Skeletal muscle tissue (tissue), 4 donors: ENCODE results near the gene TRABD. TPM values are rescaled to one million over a fixed set of nuclear protein-coding genes. Genes with fewer than 3 reads are reported as not detected.

ENCODE experiments used
- H3K27ac ChIP-seq: one replicate; pipeline ENCODE4 v1.7.0; 2013; ENCODE audit warnings: mild to moderate bottlenecking, low read depth, low read length, inconsistent platforms
- H3K27me3 ChIP-seq, 3 donors: one replicate each; pipeline ENCODE4 v1.7.0; 2013; ENCODE audit warnings: low read length in 3 of 3; ENCODE audit not compliant: control insufficient read depth in 3 of 3, insufficient read depth in 3 of 3
- H3K36me3 ChIP-seq, 3 donors: one replicate each; pipeline ENCODE4 v1.7.0; 2013; ENCODE audit warnings: low read length in 3 of 3; ENCODE audit not compliant: control insufficient read depth in 3 of 3, insufficient read depth in 3 of 3
- H3K4me1 ChIP-seq, 3 donors: one replicate each; pipeline ENCODE4 v1.7.0; 2013; ENCODE audit warnings: low read length in 3 of 3, mild to moderate bottlenecking in 3 of 3; ENCODE audit not compliant: control insufficient read depth in 3 of 3, insufficient read depth in 3 of 3
- H3K4me3 ChIP-seq, 3 donors: one replicate each; pipeline ENCODE4 v1.7.0; 2013; ENCODE audit warnings: low read length in 3 of 3
- H3K9ac ChIP-seq, 3 donors: one replicate each; pipeline ENCODE4 v1.7.0; 2013; ENCODE audit warnings: low read length in 3 of 3, mild to moderate bottlenecking in 3 of 3, moderate library complexity in 2 of 3, low read depth in 1 of 3
- H3K9me3 ChIP-seq, 3 donors: one replicate each; pipeline ENCODE4 v1.7.0; 2013; ENCODE audit warnings: low read length in 3 of 3; ENCODE audit not compliant: control insufficient read depth in 3 of 3
- total RNA-seq: library from RNA; depleted of rRNA; stranded (reverse); fragments of >200 nt; gene quantifications from one replicate; pipeline ENCODE4 v1.2.3, GENCODE V29; 2014
- donor health status: Osteomylitis.

TRABD gene
- total RNA-seq, 1 donor from 2014 or later = 4.7 TPM

GRCh38 chr22:50189184-50189848 lies 3.6 kb downstream of the TRABD start:
- Histone ChIP-seq H3K4me3 (no peak overlapping the region), H3K9me3 (no peaks in the 10 kb centered on the region), H3K27ac (no peak overlapping the region), H3K27me3 (no peaks in the 10 kb centered on the region), H3K36me3 (peaks cover 4 to 11% (median 7%) of the 10 kb centered on the region in 3 donors), H3K4me1 (peaks cover 30 to 44% (median 37%) of the 10 kb centered on the region in 3 donors), H3K9ac (peak overlapping the region in 2 of 3 donors; percentile 32 to 50)

GRCh38 chr22:50189849-50190181 lies 4.1 kb downstream of the TRABD start:
- Histone ChIP-seq H3K4me3 (peak overlapping the region; percentile 14 to 54 (median 51)), H3K36me3 (peaks cover 8 to 16% (median 12%) of the 10 kb centered on the region in 3 donors), H3K4me1 (peaks cover 27 to 44% (median 33%) of the 10 kb centered on the region in 3 donors), H3K27me3 (no peaks in the 10 kb centered on the region), H3K9me3 (no peaks in the 10 kb centered on the region), H3K27ac (peak overlapping the region; percentile 40), H3K9ac (peak overlapping the region in 2 of 3 donors; percentile 32 to 50)

GRCh38 chr22:50190182-50190940 lies 4.6 kb downstream of the TRABD start:
- Histone ChIP-seq H3K36me3 (peaks cover 8 to 20% (median 15%) of the 10 kb centered on the region in 3 donors), H3K9me3 (no peaks in the 10 kb centered on the region), H3K4me3 (peak overlapping the region; percentile 14 to 54 (median 51)), H3K9ac (peak overlapping the region in 2 of 3 donors; percentile 32 to 50), H3K4me1 (peaks cover 25 to 40% (median 30%) of the 10 kb centered on the region in 3 donors), H3K27me3 (no peaks in the 10 kb centered on the region), H3K27ac (peak overlapping the region; percentile 40)

GRCh38 chr22:50190941-50191741 lies 5.4 kb downstream of the TRABD start:
- peaks cover 8 to 20% (median 15%) of the 10 kb centered on the region in 3 donors for H3K36me3 ChIP-seq
- H3K4me3 ChIP-seq = peak overlapping the region in 2 of 3 donors; percentile 51 to 54
- H3K27ac ChIP-seq = peak overlapping the region; percentile 40
- no peaks in the 10 kb centered on the region for H3K27me3 ChIP-seq
- peaks cover 23 to 38% (median 29%) of the 10 kb centered on the region in 3 donors for H3K4me1 ChIP-seq
- peak overlapping the region in 2 of 3 donors; percentile 32 to 50 for H3K9ac ChIP-seq
- H3K9me3 ChIP-seq = no peaks in the 10 kb centered on the region

GRCh38 chr22:50192436-50193204 lies 6.9 kb downstream of the TRABD start:
- Histone ChIP-seq H3K27me3 (no peaks in the 10 kb centered on the region), H3K36me3 (peaks cover 13 to 23% (median 21%) of the 10 kb centered on the region in 3 donors), H3K9me3 (no peaks in the 10 kb centered on the region), H3K4me3 (no peak overlapping the region), H3K9ac (no peak overlapping the region), H3K4me1 (peaks cover 18 to 30% (median 21%) of the 10 kb centered on the region in 3 donors), H3K27ac (no peak overlapping the region)

- Histone ChIP-seq H3K27ac (no peak overlapping the region), H3K36me3 (peaks cover 13 to 26% (median 21%) of the 10 kb centered on the region in 3 donors), H3K4me1 (peaks cover 18 to 29% (median 21%) of the 10 kb centered on the region in 3 donors), H3K9ac (no peak overlapping the region), H3K4me3 (no peak overlapping the region), H3K9me3 (no peaks in the 10 kb centered on the region), H3K27me3 (no peaks in the 10 kb centered on the region)
Measured at GRCh38 chr22:50193621-50194020, 7.9 kb downstream of the TRABD start.

- Histone ChIP-seq H3K4me3 (no peak overlapping the region), H3K27ac (no peak overlapping the region), H3K36me3 (peaks cover 13 to 26% (median 21%) of the 10 kb centered on the region in 3 donors), H3K9ac (no peak overlapping the region), H3K9me3 (no peaks in the 10 kb centered on the region), H3K27me3 (no peaks in the 10 kb centered on the region), H3K4me1 (peaks cover 16 to 24% (median 19%) of the 10 kb centered on the region in 3 donors)
Measured at GRCh38 chr22:50194037-50194805, 8.5 kb downstream of the TRABD start.

- Histone ChIP-seq H3K4me3 (no peak overlapping the region), H3K9ac (no peak overlapping the region), H3K4me1 (peaks cover 9 to 14% (median 9%) of the 10 kb centered on the region in 3 donors), H3K9me3 (no peaks in the 10 kb centered on the region), H3K27me3 (no peaks in the 10 kb centered on the region), H3K27ac (no peak overlapping the region), H3K36me3 (peaks cover 13 to 26% (median 21%) of the 10 kb centered on the region in 3 donors)
Measured at GRCh38 chr22:50196256-50196655, 10.5 kb downstream of the TRABD start.
